Stimulated activated effector memory CD8-positive, alpha-beta T cell treated with anti-CD3 and anti-CD28 coated beads, Interleukin-12 subunit alpha, Interleukin-12 subunit beta, amount 100 ng/mL, for 72 hours (primary cell): ENCODE measurements around the gene CDKAL1.
A peak's percentile ranks its signal among the peaks of the same experiment; 100 is the strongest.

ENCODE experiments used
- ATAC-seq: fragments of 150-1000 bp; cut with Tn5 transposase; 2 replicates; pipeline ENCODE4 v1.10.0; 2021
- DNase-seq, 2 donors: peaks; one replicate each; pipeline ENCODE4 v3.0.0; 2021 to 2022; ENCODE audit warnings: low spot score in 2 of 2
- H3K27ac Mint-ChIP-seq: one replicate; pipeline ENCODE4 v1.8.0; 2022; ENCODE audit warnings: mild to moderate bottlenecking, mixed read lengths
- H3K36me3 Mint-ChIP-seq: one replicate; pipeline ENCODE4 v1.8.0; 2022; ENCODE audit warnings: mild to moderate bottlenecking, mixed read lengths
- H3K4me1 Mint-ChIP-seq: one replicate; pipeline ENCODE4 v1.8.0; 2022; ENCODE audit warnings: mixed read lengths
- H3K4me3 Mint-ChIP-seq: one replicate; pipeline ENCODE4 v1.8.0; 2022; ENCODE audit warnings: mild to moderate bottlenecking, mixed read lengths
- H3K9me3 Mint-ChIP-seq: one replicate; pipeline ENCODE4 v1.8.0; 2022; ENCODE audit warnings: mixed read lengths

Gene CDKAL1

GRCh38 chr6:20763296-20763695 lies 229.0 kb downstream of the CDKAL1 start:
- Mint-ChIP-seq H3K27ac (no peak overlapping the region), H3K9me3 (no peaks in the 10 kb centered on the region), H3K4me1 (no peaks in the 10 kb centered on the region), H3K4me3 (no peak overlapping the region), H3K36me3 (peaks cover 4% of the 10 kb centered on the region)
- ATAC-seq, result no peak
- no peak for DNase-seq

DNA sequence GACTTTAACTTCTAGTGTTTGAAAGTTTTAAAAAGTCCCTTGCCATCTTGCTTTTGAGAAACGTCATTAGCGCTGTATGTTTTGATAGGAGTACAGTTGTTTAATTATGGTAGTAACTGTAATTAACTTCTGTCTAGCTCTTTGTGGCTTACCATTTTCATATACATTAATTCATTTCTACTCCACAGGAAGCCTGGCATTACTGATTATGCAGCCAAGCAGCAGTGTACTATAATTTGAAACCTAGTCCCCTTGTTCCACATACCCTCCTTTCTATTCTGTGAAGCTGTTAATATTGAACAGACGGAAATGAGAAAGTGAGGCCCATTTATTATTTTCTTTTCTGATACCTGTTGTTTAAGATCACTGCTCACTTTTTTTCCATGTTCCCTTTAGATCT lies 235.4 kb downstream of the CDKAL1 start:
- DNase-seq, result no peak
- H3K27ac Mint-ChIP-seq, result no peak overlapping the region
- H3K4me3 Mint-ChIP-seq, result no peak overlapping the region
- no peak for ATAC-seq
- H3K9me3 Mint-ChIP-seq, result no peaks in the 10 kb centered on the region
- peaks cover 12% of the 10 kb centered on the region for H3K36me3 Mint-ChIP-seq
- no peaks in the 10 kb centered on the region for H3K4me1 Mint-ChIP-seq

GRCh38 chr6:20770773-20771172 lies 236.5 kb downstream of the CDKAL1 start:
- no peak overlapping the region for H3K27ac Mint-ChIP-seq
- no peak overlapping the region for H3K4me3 Mint-ChIP-seq
- ATAC-seq (no peak), DNase-seq (no peak)
- H3K4me1 Mint-ChIP-seq, result no peaks in the 10 kb centered on the region
- peaks cover 12% of the 10 kb centered on the region for H3K36me3 Mint-ChIP-seq
- H3K9me3 Mint-ChIP-seq, result no peaks in the 10 kb centered on the region

- Mint-ChIP-seq H3K27ac (no peak overlapping the region), H3K9me3 (no peaks in the 10 kb centered on the region), H3K36me3 (peaks cover 12% of the 10 kb centered on the region), H3K4me3 (no peak overlapping the region), H3K4me1 (no peaks in the 10 kb centered on the region)
- DNase-seq (no peak), ATAC-seq (no peak)
These were observed 237.2 kb downstream of the CDKAL1 start for GRCh38 chr6:20771409-20771808.

DNA sequence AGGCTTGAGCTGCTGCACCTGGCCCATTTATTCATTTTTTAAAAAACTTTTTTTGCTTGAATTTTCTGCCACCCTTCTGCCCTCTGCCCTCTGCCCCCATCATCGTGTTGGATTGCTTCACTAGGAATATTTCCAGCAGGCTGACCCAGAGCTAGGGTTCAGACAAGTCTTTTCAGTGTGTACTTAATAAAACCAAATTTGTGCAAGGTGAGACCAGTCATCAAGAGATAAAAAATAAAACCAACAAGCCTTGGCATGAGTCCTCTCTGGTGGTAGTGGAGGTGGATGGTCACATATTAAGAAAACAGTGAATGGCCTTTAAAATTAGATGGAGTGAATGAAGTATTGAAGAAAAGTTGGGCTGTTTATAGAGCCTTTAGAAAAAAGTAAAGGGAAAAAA lies 239.6 kb downstream of the CDKAL1 start:
- ATAC-seq (no peak), DNase-seq (no peak)
- Mint-ChIP-seq H3K36me3 (peaks cover 7% of the 10 kb centered on the region), H3K4me3 (no peak overlapping the region), H3K9me3 (no peaks in the 10 kb centered on the region), H3K4me1 (no peaks in the 10 kb centered on the region), H3K27ac (no peak overlapping the region)

DNA sequence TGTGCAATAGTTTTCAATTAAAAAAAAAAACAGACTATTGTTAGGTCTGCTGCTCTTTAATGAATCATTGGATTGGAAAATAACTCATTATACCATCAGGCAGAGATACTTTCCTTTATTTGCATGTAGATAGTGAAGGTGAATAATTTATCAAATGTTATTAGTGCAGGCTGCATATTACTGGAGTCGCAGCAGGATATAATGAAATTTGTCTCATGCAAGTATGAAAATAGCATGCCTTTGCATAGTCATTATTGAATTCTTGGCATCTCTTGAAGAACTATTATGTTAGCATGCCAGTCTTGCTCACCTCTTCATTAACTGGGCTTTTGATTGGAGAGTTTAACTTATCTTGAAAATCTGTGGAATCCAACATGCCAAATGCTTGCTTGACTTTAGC lies 241.7 kb downstream of the CDKAL1 start:
- DNase-seq (no peak), ATAC-seq (no peak)
- Mint-ChIP-seq H3K9me3 (no peaks in the 10 kb centered on the region), H3K4me3 (no peak overlapping the region), H3K36me3 (peaks cover 4% of the 10 kb centered on the region), H3K4me1 (no peaks in the 10 kb centered on the region), H3K27ac (no peak overlapping the region)

GRCh38 chr6:20777801-20778200 lies 243.5 kb downstream of the CDKAL1 start:
- H3K4me3 Mint-ChIP-seq, result no peak overlapping the region
- H3K9me3 Mint-ChIP-seq, result no peaks in the 10 kb centered on the region
- DNase-seq (no peak), ATAC-seq (no peak)
- H3K36me3 Mint-ChIP-seq, result peaks cover 21% of the 10 kb centered on the region
- H3K27ac Mint-ChIP-seq, result no peak overlapping the region
- no peaks in the 10 kb centered on the region for H3K4me1 Mint-ChIP-seq

DNA sequence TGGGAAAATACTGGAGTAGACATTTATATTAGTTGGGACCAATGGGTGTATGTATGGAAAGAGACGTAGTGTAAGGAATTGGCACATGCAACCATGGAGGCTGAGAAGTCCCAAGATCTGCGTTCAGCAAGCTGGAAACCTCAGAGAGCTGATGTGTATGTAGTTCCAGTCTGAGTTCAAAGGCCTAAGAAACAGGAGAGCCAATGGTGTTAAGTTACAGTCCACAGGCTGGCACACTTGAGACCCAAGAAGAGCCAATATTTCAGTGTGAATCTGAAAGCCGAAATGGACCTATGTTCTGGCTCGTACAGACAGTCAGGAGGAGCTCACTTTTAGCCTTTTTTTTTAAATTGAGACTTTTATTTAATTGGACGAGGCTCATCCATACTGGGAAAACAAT lies 244.2 kb downstream of the CDKAL1 start:
- H3K27ac Mint-ChIP-seq, result no peak overlapping the region
- no peak for ATAC-seq
- no peak for DNase-seq
- H3K9me3 Mint-ChIP-seq, result no peaks in the 10 kb centered on the region
- peaks cover 27% of the 10 kb centered on the region for H3K36me3 Mint-ChIP-seq
- no peak overlapping the region for H3K4me3 Mint-ChIP-seq
- no peaks in the 10 kb centered on the region for H3K4me1 Mint-ChIP-seq

DNA sequence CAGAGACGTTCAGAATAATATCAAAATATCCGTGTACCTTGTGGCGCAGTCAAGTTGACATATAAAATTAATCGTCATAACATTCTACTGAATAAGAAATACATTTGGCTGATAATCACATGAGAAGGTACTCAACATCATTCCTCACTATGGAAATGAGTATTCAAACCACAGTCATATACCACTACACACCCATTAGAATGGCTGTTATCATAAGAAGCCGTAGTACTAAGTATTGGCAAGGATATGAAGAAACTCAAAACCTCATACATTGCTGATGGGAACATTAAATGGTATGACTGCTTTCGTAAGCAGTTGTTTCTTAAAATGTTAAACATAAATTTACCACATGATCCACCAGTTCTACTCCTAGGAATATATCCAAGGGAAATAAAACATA lies 244.7 kb downstream of the CDKAL1 start:
- no peak overlapping the region for H3K4me3 Mint-ChIP-seq
- DNase-seq (no peak), ATAC-seq (peak; percentile 88)
- no peak overlapping the region for H3K27ac Mint-ChIP-seq
- H3K9me3 Mint-ChIP-seq, result no peaks in the 10 kb centered on the region
- peaks cover 32% of the 10 kb centered on the region for H3K36me3 Mint-ChIP-seq
- H3K4me1 Mint-ChIP-seq, result no peaks in the 10 kb centered on the region

GRCh38 chr6:20789162-20789561 lies 254.9 kb downstream of the CDKAL1 start:
- H3K4me3 Mint-ChIP-seq, result no peak overlapping the region
- H3K27ac Mint-ChIP-seq, result no peak overlapping the region
- ATAC-seq (no peak), DNase-seq (no peak)
- peaks cover 17% of the 10 kb centered on the region for H3K4me1 Mint-ChIP-seq
- peaks cover 19% of the 10 kb centered on the region for H3K36me3 Mint-ChIP-seq
- no peaks in the 10 kb centered on the region for H3K9me3 Mint-ChIP-seq

DNA sequence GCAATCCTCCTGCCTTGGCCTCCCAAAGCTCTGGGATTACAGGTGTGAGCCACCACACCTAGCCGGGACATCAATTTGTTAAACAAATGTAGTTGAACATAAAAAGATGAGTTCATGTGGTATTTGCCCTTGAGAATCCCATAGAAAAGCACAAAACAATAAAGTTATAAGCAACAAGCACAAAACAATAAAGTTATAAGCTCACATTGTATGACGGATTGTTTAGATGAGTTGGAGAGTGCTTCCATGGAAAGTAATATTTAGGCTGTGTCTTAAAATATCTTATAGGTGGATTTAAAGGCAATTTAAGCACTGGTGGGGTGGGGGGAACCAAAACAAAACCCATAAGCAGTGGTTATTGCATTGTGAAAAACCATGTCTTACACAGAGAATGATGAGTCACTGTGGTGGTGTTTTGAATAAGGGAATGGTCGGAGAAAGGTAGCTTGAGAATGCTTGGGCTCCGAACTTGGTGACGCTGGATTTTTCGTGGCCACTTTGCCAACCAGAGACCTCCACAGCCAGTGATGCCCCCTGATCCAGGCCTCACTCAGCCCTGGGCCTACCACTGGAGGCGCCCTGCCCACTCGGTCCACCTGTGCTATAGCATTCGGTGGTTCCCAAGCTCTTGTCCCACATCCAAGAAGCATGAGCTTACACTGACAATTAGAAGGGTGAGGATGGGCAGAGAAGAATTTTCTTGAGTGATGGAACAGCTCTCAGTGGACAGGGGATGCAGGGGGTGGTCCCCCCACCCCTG lies 256.0 kb downstream of the CDKAL1 start:
- peaks cover 18% of the 10 kb centered on the region for H3K36me3 Mint-ChIP-seq
- peaks cover 17% of the 10 kb centered on the region for H3K4me1 Mint-ChIP-seq
- H3K27ac Mint-ChIP-seq, result no peak overlapping the region
- DNase-seq (peak in 1 of 2 donors; percentile 51), ATAC-seq (peak; percentile 72)
- no peaks in the 10 kb centered on the region for H3K9me3 Mint-ChIP-seq
- no peak overlapping the region for H3K4me3 Mint-ChIP-seq

DNA sequence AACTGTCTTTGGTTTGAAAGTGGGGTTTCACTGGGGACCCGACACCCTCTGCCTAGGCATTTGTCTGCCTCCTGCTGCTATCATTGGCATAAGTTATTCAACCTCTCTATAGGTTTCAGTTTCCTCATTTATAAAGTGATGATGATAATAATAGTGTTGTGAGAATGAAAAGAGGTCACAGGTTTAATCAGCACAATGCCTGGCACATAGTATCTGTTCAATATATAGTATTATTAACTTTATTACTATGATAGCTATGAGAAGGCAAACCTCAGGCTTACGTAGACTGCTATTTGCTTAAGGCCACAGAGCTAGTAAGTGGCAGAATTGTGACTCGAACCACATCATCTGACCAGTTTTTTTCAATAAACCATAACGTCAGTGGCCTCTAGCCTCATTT lies 256.8 kb downstream of the CDKAL1 start:
- H3K4me1 Mint-ChIP-seq, result peaks cover 17% of the 10 kb centered on the region

GRCh38 chr6:20791944-20792343 lies 257.7 kb downstream of the CDKAL1 start:
- Mint-ChIP-seq H3K9me3 (no peaks in the 10 kb centered on the region), H3K36me3 (peaks cover 8% of the 10 kb centered on the region)

More for the DNA sequence above, 256.8 kb downstream of the CDKAL1 start:
- peaks cover 15% of the 10 kb centered on the region for H3K36me3 Mint-ChIP-seq
- H3K4me3 Mint-ChIP-seq, result no peak overlapping the region
- H3K9me3 Mint-ChIP-seq, result no peaks in the 10 kb centered on the region
- ATAC-seq, result peak; percentile 85
- H3K27ac Mint-ChIP-seq, result no peak overlapping the region
- no peak for DNase-seq

DNA sequence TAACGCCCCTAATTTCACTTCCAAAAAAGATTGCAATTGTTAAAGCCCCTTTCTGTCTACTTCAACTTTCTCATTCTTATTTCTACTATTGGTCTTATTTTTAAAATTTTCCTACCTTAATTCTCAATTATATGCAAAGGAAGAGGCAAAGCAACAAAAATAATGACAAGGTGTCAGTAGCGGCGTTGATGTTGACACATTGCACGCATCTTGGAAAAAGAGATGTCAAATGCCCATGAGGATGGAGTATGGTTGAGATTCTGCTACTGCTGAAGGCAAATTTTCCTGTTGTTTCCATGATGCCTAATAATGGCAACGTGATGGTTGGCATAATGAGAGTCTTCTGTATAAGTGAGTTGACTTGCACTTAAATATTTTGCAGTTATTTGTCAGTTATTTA lies 258.9 kb downstream of the CDKAL1 start:
- ATAC-seq (no peak), DNase-seq (no peak)
- peaks cover 3% of the 10 kb centered on the region for H3K9me3 Mint-ChIP-seq
- no peak overlapping the region for H3K4me3 Mint-ChIP-seq
- H3K36me3 Mint-ChIP-seq, result peaks cover 7% of the 10 kb centered on the region
- no peak overlapping the region for H3K27ac Mint-ChIP-seq
- H3K4me1 Mint-ChIP-seq, result peaks cover 17% of the 10 kb centered on the region

More at GRCh38 chr6:20791944-20792343, 257.7 kb downstream of the CDKAL1 start:
- H3K4me3 Mint-ChIP-seq, result no peak overlapping the region
- no peak overlapping the region for H3K27ac Mint-ChIP-seq
- no peak for DNase-seq
- ATAC-seq, result no peak
- H3K4me1 Mint-ChIP-seq, result peaks cover 17% of the 10 kb centered on the region

GRCh38 chr6:20797597-20797996 lies 263.3 kb downstream of the CDKAL1 start:
- Mint-ChIP-seq H3K4me3 (no peak overlapping the region), H3K27ac (no peak overlapping the region), H3K36me3 (peaks cover 12% of the 10 kb centered on the region), H3K9me3 (peaks cover 3% of the 10 kb centered on the region), H3K4me1 (no peaks in the 10 kb centered on the region)
- DNase-seq, result no peak
- ATAC-seq, result no peak

- ATAC-seq (no peak), DNase-seq (no peak)
- Mint-ChIP-seq H3K9me3 (peaks cover 6% of the 10 kb centered on the region), H3K4me1 (no peaks in the 10 kb centered on the region), H3K27ac (no peak overlapping the region), H3K36me3 (peaks cover 6% of the 10 kb centered on the region), H3K4me3 (no peak overlapping the region)
These were observed 266.0 kb downstream of the CDKAL1 start for GRCh38 chr6:20800229-20800628.
